Measurements from ENCODE around the gene DNAJC10.
"Not testable (repeated sequence)": the region's sequence is repeated elsewhere in the genome, so short reads cannot be mapped to it uniquely, and the experiment has no call there.

The DNAJC10 gene

DNA sequence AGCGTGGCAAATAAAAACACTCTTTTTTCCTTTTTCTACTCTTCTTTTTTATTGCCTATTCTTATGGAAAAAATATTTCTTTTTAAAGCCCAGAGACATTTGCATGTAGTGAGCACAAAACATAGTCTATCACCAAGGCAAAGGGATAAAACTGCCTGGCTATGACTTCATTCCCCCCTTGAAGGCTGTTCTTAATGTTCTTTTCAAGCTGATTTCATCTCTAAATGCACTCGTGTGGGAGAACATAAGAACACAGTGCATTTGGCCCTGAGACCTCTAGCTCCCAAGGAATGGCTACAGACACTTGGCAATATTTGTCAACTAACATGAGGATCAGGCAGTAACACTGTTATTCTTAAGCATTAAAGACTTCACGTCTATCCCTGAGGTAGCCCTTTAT is 17.4 kb upstream of the DNAJC10 start:
- Histone ChIP-seq H3K27me3 (ENCODE audit: control insufficient read depth, insufficient read depth, low read length) (no peaks in the 10 kb centered on the region), H3K4me1 (ENCODE audit: control insufficient read depth, insufficient read depth, low read length) (no peaks in the 10 kb centered on the region), H3K9me3 (ENCODE audit: control insufficient read depth, insufficient read depth, low read length) (no peaks in the 10 kb centered on the region), H3K4me3 (ENCODE audit: low read depth, low read length) (no peak overlapping the region), H3K9ac (ENCODE audit: low read depth, low read length) (no peak overlapping the region), H3K36me3 (ENCODE audit: control insufficient read depth, insufficient read depth, low read length) (no peaks in the 10 kb centered on the region)

DNA sequence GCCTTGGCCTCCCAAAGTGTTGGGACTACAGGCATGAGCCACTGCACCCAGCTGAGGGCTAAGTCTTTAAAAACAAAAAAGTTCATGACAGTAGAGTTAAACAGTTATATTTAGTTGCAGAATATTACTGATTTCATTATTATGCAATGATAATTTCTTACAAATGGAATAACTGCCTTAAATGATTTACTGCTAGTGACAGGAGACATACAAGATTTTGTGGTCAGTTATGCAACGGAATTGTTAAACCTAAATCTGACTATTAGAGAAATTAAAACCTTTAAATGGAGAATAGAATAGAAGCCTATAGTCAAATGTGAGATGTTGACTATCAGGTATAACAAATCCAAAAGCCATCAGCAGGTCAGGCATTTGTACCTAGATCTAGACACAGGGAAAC is 10.3 kb upstream of the DNAJC10 start:
- Histone ChIP-seq H3K4me3 (ENCODE audit: low read depth, low read length) (no peak overlapping the region), H3K4me1 (ENCODE audit: control insufficient read depth, insufficient read depth, low read length) (no peaks in the 10 kb centered on the region), H3K36me3 (ENCODE audit: control insufficient read depth, insufficient read depth, low read length) (no peaks in the 10 kb centered on the region), H3K27me3 (ENCODE audit: control insufficient read depth, insufficient read depth, low read length) (no peaks in the 10 kb centered on the region), H3K9me3 (ENCODE audit: control insufficient read depth, insufficient read depth, low read length) (no peaks in the 10 kb centered on the region), H3K9ac (ENCODE audit: low read depth, low read length) (no peak overlapping the region)

DNA sequence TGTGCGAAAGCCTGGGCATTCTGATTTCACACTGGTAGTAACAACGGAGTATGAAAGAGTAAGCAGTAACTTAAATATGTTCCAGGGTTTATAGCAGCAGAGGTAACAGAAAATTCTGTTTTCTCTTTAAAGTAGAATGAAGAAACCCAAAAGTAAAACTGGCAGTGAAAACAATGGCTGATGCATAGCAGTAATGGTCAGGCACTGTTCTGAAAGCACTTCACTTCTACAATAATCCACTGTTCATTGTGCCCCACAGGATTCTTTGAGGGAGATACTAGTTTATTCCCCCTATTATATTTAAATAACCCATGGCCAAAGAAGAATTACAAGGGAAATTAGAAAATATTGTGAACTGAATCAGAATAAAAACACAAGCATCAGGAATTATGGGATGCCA is 9.3 kb upstream of the DNAJC10 start:
- Histone ChIP-seq H3K9me3 (ENCODE audit: control insufficient read depth, insufficient read depth, low read length) (no peaks in the 10 kb centered on the region), H3K9ac (ENCODE audit: low read depth, low read length) (no peak overlapping the region), H3K36me3 (ENCODE audit: control insufficient read depth, insufficient read depth, low read length) (no peaks in the 10 kb centered on the region), H3K4me3 (ENCODE audit: low read depth, low read length) (no peak overlapping the region), H3K27me3 (ENCODE audit: control insufficient read depth, insufficient read depth, low read length) (no peaks in the 10 kb centered on the region), H3K4me1 (ENCODE audit: control insufficient read depth, insufficient read depth, low read length) (no peaks in the 10 kb centered on the region)

DNA sequence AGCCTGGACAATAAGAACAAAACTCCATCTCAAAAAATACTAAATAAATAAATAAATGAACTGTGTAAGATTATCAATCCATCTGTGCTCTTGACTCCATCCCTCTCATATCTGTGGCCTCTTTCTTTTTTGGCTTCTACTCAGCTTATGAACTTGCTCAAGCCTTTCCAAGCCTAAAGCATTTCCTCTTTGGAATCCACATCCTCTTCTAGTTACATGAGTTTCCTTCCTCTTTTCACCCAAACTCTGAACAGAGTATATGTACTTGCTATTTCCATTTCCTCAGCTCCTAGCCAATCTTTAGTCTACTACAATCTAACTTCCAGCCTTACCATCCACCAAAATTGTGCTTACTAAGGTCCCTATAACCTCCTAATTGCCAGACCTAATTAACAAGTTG is 2.5 kb upstream of the DNAJC10 start:
- H3K4me3 ChIP-seq (ENCODE audit: low read depth, low read length) = no peak overlapping the region
- H3K27me3 ChIP-seq (ENCODE audit: control insufficient read depth, insufficient read depth, low read length) = no peaks in the 10 kb centered on the region
- peaks cover 5% of the 10 kb centered on the region for H3K4me1 ChIP-seq (ENCODE audit: control insufficient read depth, insufficient read depth, low read length)
- H3K9me3 ChIP-seq (ENCODE audit: control insufficient read depth, insufficient read depth, low read length) = no peaks in the 10 kb centered on the region
- H3K36me3 ChIP-seq (ENCODE audit: control insufficient read depth, insufficient read depth, low read length) = no peaks in the 10 kb centered on the region
- H3K9ac ChIP-seq (ENCODE audit: low read depth, low read length) = no peak overlapping the region

DNA sequence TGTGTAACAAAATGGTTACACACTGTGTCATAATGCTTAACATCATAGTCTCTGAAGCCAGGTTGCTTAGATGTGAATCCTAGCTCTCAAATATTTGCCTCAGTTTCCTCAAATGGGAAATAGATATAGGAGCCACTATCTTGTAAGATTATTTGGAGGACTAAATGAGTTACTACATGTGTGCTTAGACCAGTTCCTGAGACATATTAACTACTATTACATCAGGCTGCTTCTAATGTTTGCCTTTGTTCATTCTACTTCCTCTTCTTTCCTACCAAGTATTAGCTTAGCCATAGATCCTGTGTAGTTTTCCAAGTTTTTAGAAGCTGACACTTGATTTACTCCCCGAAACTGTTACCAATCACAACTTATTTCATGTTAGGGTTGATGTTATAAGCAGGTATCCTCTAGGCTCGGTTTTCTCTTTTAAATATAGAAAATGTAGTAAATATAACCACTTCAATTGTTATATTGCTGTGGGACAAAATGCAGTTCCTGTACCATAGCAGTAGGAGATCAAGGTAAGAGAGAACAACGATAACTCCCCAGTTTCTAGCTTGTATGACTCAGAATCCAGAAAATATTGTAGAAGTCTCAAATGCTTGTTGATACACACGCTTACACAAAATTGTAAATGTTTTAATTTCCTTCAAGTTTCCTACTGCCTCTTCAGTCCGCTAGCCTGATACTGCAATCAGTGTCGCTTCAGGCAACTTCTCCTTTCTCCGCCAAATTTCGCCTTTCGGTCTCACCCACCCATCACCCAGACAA is 751 bp upstream of the DNAJC10 start:
- no peaks in the 10 kb centered on the region for H3K27me3 ChIP-seq (ENCODE audit: control insufficient read depth, insufficient read depth, low read length)
- peak overlapping the region; percentile 77 for H3K9ac ChIP-seq (ENCODE audit: low read depth, low read length)
- peaks cover 5% of the 10 kb centered on the region for H3K4me1 ChIP-seq (ENCODE audit: control insufficient read depth, insufficient read depth, low read length)
- no peaks in the 10 kb centered on the region for H3K36me3 ChIP-seq (ENCODE audit: control insufficient read depth, insufficient read depth, low read length)
- no peaks in the 10 kb centered on the region for H3K9me3 ChIP-seq (ENCODE audit: control insufficient read depth, insufficient read depth, low read length)
- H3K4me3 ChIP-seq (ENCODE audit: low read depth, low read length) = peak overlapping the region; percentile 97

DNA sequence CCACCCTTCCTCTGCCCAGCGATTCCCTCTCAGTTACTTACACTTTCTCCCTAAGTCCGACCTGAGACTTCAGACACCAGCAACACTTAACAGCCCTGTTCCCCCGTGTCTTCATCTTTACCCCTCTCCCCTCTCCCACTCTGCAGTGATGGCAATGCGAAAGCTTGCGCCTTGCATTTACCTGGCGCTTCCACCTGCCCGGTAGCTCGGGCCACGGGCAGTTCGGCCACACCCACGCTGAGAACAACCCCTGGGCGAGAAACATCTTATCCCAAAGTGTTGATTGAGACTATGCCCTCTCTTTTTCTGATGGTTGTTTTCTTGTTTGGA is 558 bp downstream of the DNAJC10 start:
- Histone ChIP-seq H3K9me3 (ENCODE audit: control insufficient read depth, insufficient read depth, low read length) (no peaks in the 10 kb centered on the region), H3K4me1 (ENCODE audit: control insufficient read depth, insufficient read depth, low read length) (peaks cover 5% of the 10 kb centered on the region), H3K27me3 (ENCODE audit: control insufficient read depth, insufficient read depth, low read length) (no peaks in the 10 kb centered on the region), H3K36me3 (ENCODE audit: control insufficient read depth, insufficient read depth, low read length) (no peaks in the 10 kb centered on the region), H3K4me3 (ENCODE audit: low read depth, low read length) (peak overlapping the region; percentile 97), H3K9ac (ENCODE audit: low read depth, low read length) (peak overlapping the region; percentile 92)

DNA sequence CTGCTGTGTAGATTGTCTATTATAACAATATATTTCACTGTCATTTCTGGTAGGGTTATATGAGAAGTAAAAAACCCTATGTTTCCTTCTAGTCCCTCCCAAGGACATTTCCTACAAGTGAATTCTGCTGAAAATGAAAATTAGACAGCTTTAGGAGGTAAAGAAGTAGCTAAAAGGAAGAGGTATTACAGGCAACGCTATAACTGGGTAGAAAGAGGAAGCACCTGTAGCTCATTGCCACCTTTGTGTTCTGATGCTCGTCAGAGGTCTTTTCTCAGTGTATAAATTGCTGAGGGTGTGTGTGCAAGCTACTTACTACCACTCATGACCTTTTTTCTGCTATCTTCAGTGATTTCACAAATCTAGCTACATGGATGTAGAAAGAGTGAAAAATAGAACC is 1.4 kb downstream of the DNAJC10 start:
- Histone ChIP-seq H3K9ac (ENCODE audit: low read depth, low read length) (no peak overlapping the region), H3K36me3 (ENCODE audit: control insufficient read depth, insufficient read depth, low read length) (no peaks in the 10 kb centered on the region), H3K4me3 (ENCODE audit: low read depth, low read length) (peak overlapping the region; percentile 97), H3K27me3 (ENCODE audit: control insufficient read depth, insufficient read depth, low read length) (no peaks in the 10 kb centered on the region), H3K4me1 (ENCODE audit: control insufficient read depth, insufficient read depth, low read length) (peaks cover 5% of the 10 kb centered on the region), H3K9me3 (ENCODE audit: control insufficient read depth, insufficient read depth, low read length) (no peaks in the 10 kb centered on the region)

DNA sequence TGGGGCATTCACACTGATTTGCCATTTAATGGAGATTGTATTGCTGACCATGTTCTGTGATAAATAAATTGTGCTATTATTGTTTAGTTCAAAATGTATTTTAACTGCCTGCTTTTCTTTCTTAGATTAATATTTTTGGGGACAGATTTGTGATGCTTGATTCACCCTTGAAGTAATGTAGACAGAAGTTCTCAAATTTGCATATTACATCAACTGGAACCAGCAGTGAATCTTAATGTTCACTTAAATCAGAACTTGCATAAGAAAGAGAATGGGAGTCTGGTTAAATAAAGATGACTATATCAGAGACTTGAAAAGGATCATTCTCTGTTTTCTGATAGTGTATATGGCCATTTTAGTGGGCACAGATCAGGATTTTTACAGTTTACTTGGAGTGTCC is 1.8 kb downstream of the DNAJC10 start:
- peaks cover 5% of the 10 kb centered on the region for H3K4me1 ChIP-seq (ENCODE audit: control insufficient read depth, insufficient read depth, low read length)
- H3K36me3 ChIP-seq (ENCODE audit: control insufficient read depth, insufficient read depth, low read length) = no peaks in the 10 kb centered on the region
- H3K4me3 ChIP-seq (ENCODE audit: low read depth, low read length) = no peak overlapping the region
- no peaks in the 10 kb centered on the region for H3K9me3 ChIP-seq (ENCODE audit: control insufficient read depth, insufficient read depth, low read length)
- no peaks in the 10 kb centered on the region for H3K27me3 ChIP-seq (ENCODE audit: control insufficient read depth, insufficient read depth, low read length)
- H3K9ac ChIP-seq (ENCODE audit: low read depth, low read length) = no peak overlapping the region

DNA sequence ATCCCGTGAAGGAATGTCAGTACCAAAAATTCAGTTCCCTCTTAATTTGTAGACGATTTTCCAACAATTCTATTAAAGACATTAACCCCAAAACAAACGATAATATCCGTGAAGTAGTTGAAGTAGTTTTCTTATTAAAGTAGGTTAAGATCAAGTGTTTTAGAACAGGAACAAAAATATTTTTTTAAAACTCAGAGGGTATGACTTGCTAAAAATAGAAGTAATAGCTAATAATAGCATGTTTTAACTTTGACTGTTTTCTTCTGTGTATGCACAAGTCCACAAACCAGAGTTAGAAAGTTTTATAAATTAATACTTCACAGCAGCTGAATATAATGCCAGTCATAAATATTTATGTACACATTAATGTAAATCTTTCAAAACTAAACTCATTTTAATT is 2.4 kb downstream of the DNAJC10 start:
- Histone ChIP-seq H3K9ac (ENCODE audit: low read depth, low read length) (no peak overlapping the region), H3K4me1 (ENCODE audit: control insufficient read depth, insufficient read depth, low read length) (peaks cover 5% of the 10 kb centered on the region)

DNA sequence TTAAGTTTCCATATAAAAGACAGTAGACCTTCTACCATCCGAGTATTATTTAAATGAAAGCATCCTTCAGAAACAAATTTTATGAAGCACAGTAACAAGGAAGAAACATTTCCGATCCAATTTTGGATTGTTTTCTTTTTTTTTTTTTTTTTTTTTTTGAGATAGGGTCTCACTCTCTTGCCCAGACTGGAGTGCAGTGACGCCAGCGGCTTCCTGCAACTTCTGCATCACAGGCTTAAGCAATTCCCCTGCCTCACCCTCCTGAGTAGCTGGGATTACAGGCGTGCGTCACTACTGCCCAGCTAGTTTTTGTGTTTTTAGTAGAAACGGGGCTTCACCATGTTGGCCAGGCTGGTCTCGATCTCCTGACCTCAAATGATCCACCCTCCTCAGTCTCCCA is 3.1 kb downstream of the DNAJC10 start:
- H3K9ac ChIP-seq (ENCODE audit: low read depth, low read length); H3K4me3 ChIP-seq (ENCODE audit: low read depth, low read length); H3K9me3 ChIP-seq (ENCODE audit: control insufficient read depth, insufficient read depth, low read length); H3K4me1 ChIP-seq (ENCODE audit: control insufficient read depth, insufficient read depth, low read length); H3K36me3 ChIP-seq (ENCODE audit: control insufficient read depth, insufficient read depth, low read length); H3K27me3 ChIP-seq (ENCODE audit: control insufficient read depth, insufficient read depth, low read length): not testable (repeated sequence)

More for the DNA sequence above, 2.4 kb downstream of the DNAJC10 start:
- Histone ChIP-seq H3K9me3 (ENCODE audit: control insufficient read depth, insufficient read depth, low read length) (no peaks in the 10 kb centered on the region), H3K36me3 (ENCODE audit: control insufficient read depth, insufficient read depth, low read length) (no peaks in the 10 kb centered on the region), H3K27me3 (ENCODE audit: control insufficient read depth, insufficient read depth, low read length) (no peaks in the 10 kb centered on the region), H3K4me3 (ENCODE audit: low read depth, low read length) (no peak overlapping the region)

DNA sequence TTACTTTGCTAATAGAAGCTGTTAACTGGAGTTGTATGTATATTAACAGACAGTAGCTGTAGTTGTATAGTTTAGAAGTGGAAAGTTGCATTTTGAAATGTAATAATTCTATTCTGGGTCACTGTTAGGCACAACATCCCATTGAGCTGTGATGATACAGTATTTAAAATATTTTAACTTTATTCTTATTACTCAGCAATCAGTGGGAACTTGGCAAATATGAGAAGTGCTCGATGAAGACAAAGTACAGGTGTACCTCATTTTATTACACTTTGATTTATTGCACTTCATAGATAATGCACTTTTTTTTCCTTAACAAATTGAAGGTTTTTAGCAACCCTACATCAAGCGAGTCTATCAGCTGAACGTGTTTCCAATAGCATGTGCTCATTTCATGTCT is 8.6 kb downstream of the DNAJC10 start:
- Histone ChIP-seq H3K27me3 (ENCODE audit: control insufficient read depth, insufficient read depth, low read length) (no peaks in the 10 kb centered on the region), H3K36me3 (ENCODE audit: control insufficient read depth, insufficient read depth, low read length) (peaks cover 8% of the 10 kb centered on the region), H3K9me3 (ENCODE audit: control insufficient read depth, insufficient read depth, low read length) (no peaks in the 10 kb centered on the region), H3K9ac (ENCODE audit: low read depth, low read length) (no peak overlapping the region), H3K4me1 (ENCODE audit: control insufficient read depth, insufficient read depth, low read length) (no peaks in the 10 kb centered on the region), H3K4me3 (ENCODE audit: low read depth, low read length) (no peak overlapping the region)

DNA sequence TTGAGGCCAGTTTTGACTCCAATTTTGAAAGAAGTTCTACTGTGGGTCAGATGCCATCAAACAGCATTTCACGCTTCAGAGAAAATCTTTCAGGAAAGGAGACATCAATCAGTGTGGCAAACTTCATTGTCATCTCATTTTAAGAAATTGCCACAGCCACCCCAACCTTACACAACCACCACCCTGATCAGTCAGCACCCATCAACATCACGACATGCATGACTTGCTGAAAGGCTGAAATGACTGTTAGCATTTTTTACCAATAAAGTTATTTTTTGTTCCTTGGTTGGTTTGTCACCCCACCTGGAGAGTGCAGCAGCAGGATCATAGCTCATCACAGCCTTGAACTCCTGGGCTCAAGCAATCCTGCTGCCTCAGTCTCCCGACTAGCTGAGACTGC is 10.4 kb downstream of the DNAJC10 start:
- Histone ChIP-seq H3K4me1 (ENCODE audit: control insufficient read depth, insufficient read depth, low read length) (no peaks in the 10 kb centered on the region), H3K9me3 (ENCODE audit: control insufficient read depth, insufficient read depth, low read length) (no peaks in the 10 kb centered on the region), H3K27me3 (ENCODE audit: control insufficient read depth, insufficient read depth, low read length) (no peaks in the 10 kb centered on the region), H3K9ac (ENCODE audit: low read depth, low read length) (no peak overlapping the region), H3K36me3 (ENCODE audit: control insufficient read depth, insufficient read depth, low read length) (peaks cover 11% of the 10 kb centered on the region), H3K4me3 (ENCODE audit: low read depth, low read length) (no peak overlapping the region)

All from iPS-15b (cell line).